OCI-M2 (cell line): ENCODE measurements around the gene SLC8A1.
"Not testable (repeated sequence)": the region's sequence is repeated elsewhere in the genome, so short reads cannot be mapped to it uniquely, and the experiment has no call there.

ENCODE experiments used
- DNase-seq: peaks from one replicate; lab custom pipeline; 2025; ENCODE audit not compliant: unreplicated experiment; lab: John Stamatoyannopoulos, UW

The SLC8A1 gene

GRCh38 chr2:40087927-40088326, 364.0 kb downstream of the SLC8A1 start:
- no peak for DNase-seq

DNA sequence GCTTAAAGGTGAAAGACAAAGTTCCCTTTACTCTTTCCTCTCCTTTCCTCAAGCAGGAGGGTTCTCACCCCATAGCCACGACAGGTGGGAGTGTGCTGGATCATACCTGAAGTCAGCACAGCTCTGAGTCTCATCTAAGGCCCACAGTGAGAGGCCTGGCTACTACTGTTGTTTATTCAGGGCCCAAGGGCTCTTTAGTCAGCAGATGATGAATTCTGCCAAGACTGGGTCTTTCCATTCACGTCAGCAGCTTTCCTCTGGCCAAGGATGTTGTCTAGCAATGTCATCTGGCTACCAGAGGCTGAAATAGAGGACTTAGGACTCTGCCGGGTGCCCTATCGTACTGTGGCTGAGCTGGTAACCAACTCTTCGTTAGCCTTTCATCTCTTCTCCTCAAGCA, 364.5 kb downstream of the SLC8A1 start:
- no peak for DNase-seq

DNA sequence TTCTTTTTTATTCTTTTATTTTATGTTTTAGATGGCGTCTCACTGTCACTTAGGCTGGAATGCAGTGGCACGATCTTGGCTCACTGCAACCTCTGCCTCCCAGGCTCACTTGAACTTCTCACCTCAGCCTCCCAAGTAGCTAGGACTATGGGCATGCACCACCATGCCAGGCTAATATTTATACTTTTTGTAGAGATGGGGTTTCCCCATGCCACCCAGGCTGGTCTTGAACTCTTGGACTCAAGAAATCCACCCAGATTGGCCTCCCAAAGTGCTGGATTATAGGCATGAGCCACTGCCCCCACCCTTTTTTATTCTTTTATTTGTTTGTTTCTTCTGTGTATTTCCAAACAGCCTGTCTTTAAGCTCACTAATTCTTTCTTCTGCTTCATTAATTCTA, 366.1 kb downstream of the SLC8A1 start:
- no peak for DNase-seq

GRCh38 chr2:40073336-40073735, 378.6 kb downstream of the SLC8A1 start:
- DNase-seq = not testable (repeated sequence)

DNA sequence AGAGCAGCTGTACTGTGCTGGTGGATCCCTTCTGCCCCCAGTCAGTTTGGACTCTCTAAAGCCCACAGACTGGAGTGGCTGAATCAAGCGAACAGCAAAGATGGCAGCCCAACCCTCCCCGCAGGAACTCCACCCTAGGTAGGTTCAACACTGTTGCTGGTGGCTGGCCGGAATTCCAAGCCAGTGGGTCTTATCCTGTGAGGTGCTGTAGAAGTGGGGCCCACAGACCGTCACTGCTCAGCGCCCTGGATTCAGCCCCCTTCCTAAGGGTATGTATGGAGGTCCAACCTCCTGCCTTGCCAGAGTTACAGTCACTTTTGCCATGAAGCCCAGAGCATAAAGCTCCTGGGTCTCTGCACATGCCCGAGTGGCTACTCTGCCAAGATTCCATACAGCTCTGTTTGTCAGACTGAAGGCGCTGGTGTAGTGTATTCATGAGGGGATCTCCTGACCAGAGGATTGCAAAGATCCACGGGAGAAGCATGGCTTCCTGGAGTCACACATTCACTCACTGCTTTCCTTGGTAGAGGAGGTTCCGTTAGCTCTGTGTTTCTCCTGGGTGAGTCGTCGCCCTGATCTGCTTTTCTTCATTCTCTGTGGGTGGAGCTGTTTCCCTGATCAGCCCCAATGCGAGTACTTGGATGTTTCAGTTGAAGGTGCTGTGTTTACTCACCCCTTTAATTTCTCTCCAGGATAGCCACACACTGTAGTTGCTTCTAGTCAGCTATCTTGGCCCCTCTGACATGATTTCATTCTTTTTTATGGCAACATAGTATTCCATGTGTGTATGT, 379.3 kb downstream of the SLC8A1 start:
- no peak for DNase-seq

GRCh38 chr2:40062381-40062780, 389.5 kb downstream of the SLC8A1 start:
- no peak for DNase-seq

- DNase-seq = no peak
These were observed 402.1 kb downstream of the SLC8A1 start for GRCh38 chr2:40049781-40050180.

- DNase-seq = no peak
These were observed 403.4 kb downstream of the SLC8A1 start for GRCh38 chr2:40048506-40048905.

DNA sequence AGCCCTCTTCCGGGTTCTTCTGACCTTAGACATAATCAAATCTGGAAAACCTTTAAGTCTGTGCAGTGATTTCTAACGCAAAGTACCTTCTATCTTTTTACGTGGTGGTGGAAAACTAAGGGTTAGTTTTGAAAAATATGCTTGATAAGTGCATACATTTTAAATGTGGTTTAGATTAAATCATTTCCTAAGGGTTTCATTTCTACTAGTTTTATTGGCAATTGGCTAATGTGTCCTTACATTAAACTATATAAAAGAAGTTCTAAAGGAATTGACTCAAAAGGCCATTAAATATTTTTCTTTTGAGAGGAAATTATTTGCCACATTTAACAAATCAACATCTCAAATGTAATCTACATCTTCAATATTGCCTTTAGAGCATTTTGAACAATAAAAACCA, 404.5 kb downstream of the SLC8A1 start:
- DNase-seq = no peak
